Epithelial cell of proximal tubule (primary cell): Measurements from ENCODE around the gene MEOX1. TPM values are rescaled to one million over a fixed set of nuclear protein-coding genes. Genes with fewer than 3 reads are reported as not detected.
"Not testable (repeated sequence)": the region's sequence is repeated elsewhere in the genome, so short reads cannot be mapped to it uniquely, and the experiment has no call there.

ENCODE experiments used
- DNase-seq: peaks from one replicate; pipeline ENCODE4 v3.0.0-alpha.2; 2011; ENCODE audit warnings: low read depth
- H3K4me3 ChIP-seq: 2 replicates; pipeline ENCODE4 v1.5.1; 2011; ENCODE audit warnings: low read depth, mild to moderate bottlenecking, low read length
- CTCF ChIP-seq: conservative IDR thresholded peaks from 2 replicates; pipeline ENCODE4 v1.5.1; 2012; ENCODE audit warnings: low read depth, mild to moderate bottlenecking, low read length
- total RNA-seq: library from RNA; depleted of rRNA; stranded (reverse); fragments of >200 nt; gene quantifications from 2 replicates; pipeline ENCODE4 v1.2.3, GENCODE V29; 2015

The MEOX1 gene
- total RNA-seq, 1 donor from 2014 or later: not detected

DNA sequence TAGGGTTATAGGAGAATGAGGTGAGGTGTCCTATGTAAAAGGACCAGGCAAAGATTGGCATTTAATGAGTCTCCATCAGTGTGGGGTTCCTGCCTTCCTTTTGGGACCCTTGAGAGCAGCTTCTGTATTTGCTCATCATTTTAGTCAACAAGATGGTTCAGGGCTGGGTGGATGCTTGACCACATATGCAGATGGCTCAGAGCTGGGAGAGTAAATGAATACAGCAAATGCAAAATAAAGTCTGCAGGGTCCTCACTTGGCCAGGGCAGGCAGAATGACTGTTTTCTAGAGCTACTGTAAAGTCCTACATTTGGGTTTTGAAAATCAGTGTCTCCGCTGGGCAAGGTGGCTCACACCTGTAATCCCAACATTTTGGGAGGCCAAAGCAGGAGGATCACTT lies 58.4 kb downstream of the MEOX1 start:
- no peak for DNase-seq
- no peak overlapping the region for H3K4me3 ChIP-seq
- no peak for TF ChIP-seq CTCF

DNA sequence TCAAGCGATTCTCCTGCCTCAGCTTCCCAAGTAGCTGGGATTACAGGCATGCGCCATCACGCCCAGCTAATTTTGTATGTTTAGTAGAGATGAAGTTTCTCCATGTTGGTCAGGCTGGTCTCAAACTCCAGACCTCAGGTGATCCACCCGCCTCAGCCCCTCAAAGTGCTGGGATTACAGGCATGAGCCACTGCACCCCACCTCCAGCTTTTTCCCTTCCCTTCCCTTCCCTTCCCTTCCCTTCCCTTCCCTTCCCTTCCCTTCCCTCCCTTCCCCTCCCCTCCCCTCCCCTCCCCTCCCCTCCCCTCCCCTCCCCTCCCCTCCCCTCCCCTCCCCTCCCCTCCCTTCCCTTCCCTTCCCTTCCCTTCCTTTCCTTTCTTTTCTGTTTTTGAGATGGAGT lies 59.2 kb downstream of the MEOX1 start:
- H3K4me3 ChIP-seq, DNase-seq: not testable (repeated sequence)

- H3K4me3 ChIP-seq: no peak overlapping the region
- TF ChIP-seq CTCF: no peak
- no peak for DNase-seq
These were observed 60.3 kb downstream of the MEOX1 start for GRCh38 chr17:43601280-43602039.

GRCh38 chr17:43599835-43600234 lies 61.9 kb downstream of the MEOX1 start:
- DNase-seq: peak; percentile 56
- no peak for TF ChIP-seq CTCF
- no peak overlapping the region for H3K4me3 ChIP-seq

GRCh38 chr17:43599046-43599395 lies 62.7 kb downstream of the MEOX1 start:
- no peak for DNase-seq
- no peak for TF ChIP-seq CTCF
- H3K4me3 ChIP-seq: no peak overlapping the region

GRCh38 chr17:43598357-43599045 lies 63.2 kb downstream of the MEOX1 start:
- no peak for TF ChIP-seq CTCF
- DNase-seq: no peak
- no peak overlapping the region for H3K4me3 ChIP-seq

GRCh38 chr17:43597624-43598356 lies 63.9 kb downstream of the MEOX1 start:
- H3K4me3 ChIP-seq: no peak overlapping the region
- DNase-seq: no peak
- no peak for TF ChIP-seq CTCF
